ENCODE results near the gene FAM124A. TPM values are rescaled to one million over a fixed set of nuclear protein-coding genes. Genes with fewer than 3 reads are reported as not detected.

FAM124A gene, protein sequence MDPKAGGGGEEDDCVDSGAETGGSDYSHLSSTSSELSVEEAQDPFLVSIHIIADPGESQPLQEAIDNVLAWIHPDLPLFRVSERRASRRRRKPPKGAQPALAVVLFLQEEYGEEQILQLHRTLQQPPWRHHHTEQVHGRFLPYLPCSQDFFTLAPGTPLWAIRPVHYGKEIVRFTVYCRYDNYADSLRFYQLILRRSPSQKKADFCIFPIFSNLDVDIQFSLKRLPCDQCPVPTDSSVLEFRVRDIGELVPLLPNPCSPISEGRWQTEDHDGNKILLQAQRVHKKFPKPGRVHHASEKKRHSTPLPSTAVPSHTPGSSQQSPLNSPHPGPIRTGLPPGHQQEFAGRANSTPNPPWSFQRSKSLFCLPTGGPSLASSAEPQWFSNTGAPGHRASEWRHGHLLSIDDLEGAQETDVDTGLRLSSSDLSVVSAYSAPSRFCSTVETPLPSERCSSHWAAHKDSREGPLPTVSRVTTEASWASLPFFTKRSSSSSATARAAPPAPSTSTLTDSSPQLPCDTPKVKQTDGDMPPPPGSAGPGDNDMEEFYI
- total RNA-seq, result 5.7 TPM
- long read RNA-seq, full-length matches to known transcripts, result 8 of 15 reads
- long read RNA-seq, partial matches to known transcripts, result 3 of 15 reads
- long read RNA-seq, other reads (novel, unspliced or antisense), result 4 of 15 reads

DNA sequence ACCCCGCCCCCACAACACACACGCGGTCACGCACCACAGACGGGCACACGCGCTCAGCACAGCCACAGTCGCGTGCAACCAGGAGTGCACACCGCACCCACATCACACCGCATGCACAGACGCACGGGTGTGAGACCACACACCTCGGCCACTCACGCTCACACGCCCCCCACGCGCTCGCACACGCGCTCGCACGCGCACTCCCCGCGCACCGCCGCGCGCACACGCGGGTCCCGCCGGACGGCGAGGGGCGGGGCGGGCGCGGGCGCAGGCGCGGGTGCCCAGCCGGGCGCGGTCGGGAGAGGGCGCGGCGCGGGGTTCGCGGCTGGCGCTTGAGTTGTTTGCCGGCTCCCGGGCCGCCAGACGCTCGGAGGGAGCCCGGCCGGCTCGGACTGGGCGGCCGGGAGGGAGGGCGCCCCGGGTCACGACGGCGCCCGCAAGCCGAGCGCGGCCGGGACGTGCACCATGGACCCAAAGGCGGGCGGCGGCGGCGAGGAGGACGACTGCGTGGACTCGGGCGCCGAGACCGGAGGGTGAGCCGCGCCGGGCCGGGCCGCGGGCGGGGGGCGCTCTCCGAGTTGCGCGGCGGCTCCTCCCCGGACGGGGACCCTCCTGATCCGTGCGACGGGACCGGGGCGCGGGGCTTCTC, at the start of gene FAM124A:
Gene FAM124A (plus strand): TSS at position 362 of the 649 bp plus-strand sequence. CDS start 104 bp downstream, at position 466.
- Histone ChIP-seq H3K9me3 (replicated peaks) (no peaks in the 10 kb centered on the region), H3K36me3 (no peaks in the 10 kb centered on the region), H3K27me3 (ENCODE audit: low read depth) (no peaks in the 10 kb centered on the region), H3K4me3 (peak within 1 kb of the TSS; percentile 98), H3K4me1 (peaks cover 40% of the 10 kb centered on the region), H3K27ac (replicated peaks) (peak within 1 kb of the TSS; percentile 89)
- TF ChIP-seq CTCF (IDR thresholded peaks at IDR 0.05; ENCODE audit: borderline replicate concordance), result peak; percentile 51
- intact Hi-C loops (cut with micrococcal nuclease), result loop anchor here (10.0 kb wide), 1 partner anchor 63 kb away; no protein-coding TSS in a partner anchor
- peak; percentile 50 for DNase-seq

- no peak overlapping the region for H3K4me3 ChIP-seq
- TF ChIP-seq CTCF (IDR thresholded peaks at IDR 0.05; ENCODE audit: borderline replicate concordance), result no peak
- H3K27ac ChIP-seq (replicated peaks), result no peak overlapping the region
- no peaks in the 10 kb centered on the region for H3K36me3 ChIP-seq
- H3K27me3 ChIP-seq (ENCODE audit: low read depth), result peaks cover 3% of the 10 kb centered on the region
- DNase-seq, result no peak
- H3K4me1 ChIP-seq, result no peaks in the 10 kb centered on the region
- no peaks in the 10 kb centered on the region for H3K9me3 ChIP-seq (replicated peaks)
- intact Hi-C loops (cut with micrococcal nuclease), result no loop called here
Observed at GRCh38 chr13:51175021-51175420, 47.2 kb upstream of the FAM124A start.

DNA sequence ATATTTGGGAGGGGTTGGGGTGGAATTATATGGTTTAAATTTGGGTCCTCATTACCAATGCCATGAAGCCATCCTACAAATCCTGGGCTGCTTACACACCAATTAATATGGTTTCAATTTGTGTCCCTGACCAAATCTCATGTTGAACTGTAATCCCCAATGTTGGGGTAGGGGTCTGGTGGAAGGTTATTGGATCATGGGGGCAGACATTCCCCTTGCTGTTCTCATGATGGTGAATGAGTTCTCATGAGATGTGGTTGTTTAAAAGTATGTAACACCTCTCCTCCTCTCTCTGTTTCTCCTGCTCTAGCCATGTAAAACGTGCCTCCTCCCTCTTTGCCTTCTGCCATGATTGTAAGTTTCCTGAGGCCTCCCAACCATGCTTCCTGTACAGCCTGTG, 46.6 kb upstream of the FAM124A start:
- peaks cover 8% of the 10 kb centered on the region for H3K27me3 ChIP-seq (ENCODE audit: low read depth)
- no peak for TF ChIP-seq CTCF (IDR thresholded peaks at IDR 0.05; ENCODE audit: borderline replicate concordance)
- no peaks in the 10 kb centered on the region for H3K9me3 ChIP-seq (replicated peaks)
- no peak for DNase-seq
- H3K4me1 ChIP-seq, result no peaks in the 10 kb centered on the region
- intact Hi-C loops (cut with micrococcal nuclease), result no loop called here
- no peak overlapping the region for H3K4me3 ChIP-seq
- H3K36me3 ChIP-seq, result no peaks in the 10 kb centered on the region
- H3K27ac ChIP-seq (replicated peaks), result no peak overlapping the region

DNA sequence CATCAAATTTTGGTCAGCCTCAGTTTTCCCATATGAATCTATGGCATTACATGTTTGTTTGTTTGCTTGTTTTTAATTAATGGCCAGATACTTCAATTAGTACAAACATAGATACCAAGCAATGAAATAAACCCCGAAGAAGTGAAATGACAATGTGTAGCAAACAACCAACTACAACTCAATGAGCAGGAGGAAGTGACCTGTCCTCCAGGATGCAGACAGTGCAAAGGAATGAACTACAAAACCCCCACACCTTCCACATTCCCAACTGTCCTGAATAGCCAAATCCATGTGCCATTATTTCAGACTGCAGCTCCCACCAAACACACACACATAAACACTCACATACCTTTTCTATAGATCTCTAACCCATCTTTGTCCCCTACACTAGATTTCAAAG, 45.0 kb upstream of the FAM124A start:
- no peaks in the 10 kb centered on the region for H3K9me3 ChIP-seq (replicated peaks)
- TF ChIP-seq CTCF (IDR thresholded peaks at IDR 0.05; ENCODE audit: borderline replicate concordance), result no peak

GRCh38 chr13:51178456-51179074, 43.6 kb upstream of the FAM124A start:
- intact Hi-C loops (cut with micrococcal nuclease), result no loop called here
- H3K36me3 ChIP-seq, result no peaks in the 10 kb centered on the region
- peaks cover 19% of the 10 kb centered on the region for H3K27me3 ChIP-seq (ENCODE audit: low read depth)
- H3K9me3 ChIP-seq (replicated peaks), result no peaks in the 10 kb centered on the region
- H3K4me3 ChIP-seq, result no peak overlapping the region
- no peaks in the 10 kb centered on the region for H3K4me1 ChIP-seq
- TF ChIP-seq CTCF (IDR thresholded peaks at IDR 0.05; ENCODE audit: borderline replicate concordance), result no peak
- DNase-seq, result no peak
- H3K27ac ChIP-seq (replicated peaks), result no peak overlapping the region

More for the DNA sequence above, 45.0 kb upstream of the FAM124A start:
- Histone ChIP-seq H3K4me3 (no peak overlapping the region), H3K36me3 (no peaks in the 10 kb centered on the region), H3K27ac (replicated peaks) (no peak overlapping the region), H3K27me3 (ENCODE audit: low read depth) (peaks cover 19% of the 10 kb centered on the region), H3K4me1 (no peaks in the 10 kb centered on the region)
- intact Hi-C loops (cut with micrococcal nuclease), result no loop called here
- no peak for DNase-seq
